ENCODE results near the gene EFTUD2.

Gene EFTUD2

GRCh38 chr17:44925731-44926697 is 26.8 kb upstream of the EFTUD2 start:
- no peak for DNase-seq (ENCODE audit: low read depth in 2 of 2)

GRCh38 chr17:44924107-44924544 is 24.9 kb upstream of the EFTUD2 start:
- DNase-seq (ENCODE audit: low read depth in 2 of 2): no peak

- DNase-seq (ENCODE audit: low read depth in 2 of 2): no peak
Measured at GRCh38 chr17:44922746-44923470, 23.7 kb upstream of the EFTUD2 start.

GRCh38 chr17:44922136-44922535 is 22.9 kb upstream of the EFTUD2 start:
- DNase-seq (ENCODE audit: low read depth in 2 of 2): no peak

GRCh38 chr17:44921122-44921882 is 22.1 kb upstream of the EFTUD2 start:
- DNase-seq (ENCODE audit: low read depth in 2 of 2): no peak

- DNase-seq (ENCODE audit: low read depth in 2 of 2): no peak
Measured at GRCh38 chr17:44920565-44920940, 21.3 kb upstream of the EFTUD2 start.

- peak; percentile 12 to 39 for DNase-seq (ENCODE audit: low read depth in 2 of 2)
Measured at GRCh38 chr17:44919885-44920564, 20.8 kb upstream of the EFTUD2 start.

GRCh38 chr17:44919411-44919810 is 20.2 kb upstream of the EFTUD2 start:
- no peak for DNase-seq (ENCODE audit: low read depth in 2 of 2)

- no peak for DNase-seq (ENCODE audit: low read depth in 2 of 2)
Measured at GRCh38 chr17:44918006-44918405, 18.8 kb upstream of the EFTUD2 start.

- DNase-seq (ENCODE audit: low read depth in 2 of 2): no peak
Measured at GRCh38 chr17:44917456-44917855, 18.2 kb upstream of the EFTUD2 start.

GRCh38 chr17:44916781-44917241 is 17.6 kb upstream of the EFTUD2 start:
- no peak for DNase-seq (ENCODE audit: low read depth in 2 of 2)

GRCh38 chr17:44915862-44916780 is 16.9 kb upstream of the EFTUD2 start:
- DNase-seq (ENCODE audit: low read depth in 2 of 2): no peak

- no peak for DNase-seq (ENCODE audit: low read depth in 2 of 2)
Measured at GRCh38 chr17:44915321-44915726, 16.1 kb upstream of the EFTUD2 start, which contains the start of gene GFAP. TSS of gene GFAP (minus strand) at chr17:44915500. CDS start at chr17:44915486, 14 bp downstream.

GRCh38 chr17:44914698-44915271 is 15.5 kb upstream of the EFTUD2 start:
- DNase-seq (ENCODE audit: low read depth in 2 of 2): no peak

- DNase-seq (ENCODE audit: low read depth in 2 of 2): no peak
Measured at GRCh38 chr17:44914148-44914547, 14.9 kb upstream of the EFTUD2 start.

- DNase-seq (ENCODE audit: low read depth in 2 of 2): no peak
Measured at GRCh38 chr17:44913676-44914075, 14.4 kb upstream of the EFTUD2 start.

- no peak for DNase-seq (ENCODE audit: low read depth in 2 of 2)
Measured at GRCh38 chr17:44912763-44913544, 13.7 kb upstream of the EFTUD2 start.

- DNase-seq (ENCODE audit: low read depth in 2 of 2): peak; percentile 15 to 42
Measured at GRCh38 chr17:44911133-44912001, 12.1 kb upstream of the EFTUD2 start.

Data from stimulated activated CD4-positive, alpha-beta T cell treated with anti-CD3 and anti-CD28 coated beads, Interleukin-12 subunit alpha, Interleukin-12 subunit beta, amount 100 ng/mL, for 24 hours (primary cell).